ENCODE measurements around the gene MYF6.

Gene MYF6

DNA sequence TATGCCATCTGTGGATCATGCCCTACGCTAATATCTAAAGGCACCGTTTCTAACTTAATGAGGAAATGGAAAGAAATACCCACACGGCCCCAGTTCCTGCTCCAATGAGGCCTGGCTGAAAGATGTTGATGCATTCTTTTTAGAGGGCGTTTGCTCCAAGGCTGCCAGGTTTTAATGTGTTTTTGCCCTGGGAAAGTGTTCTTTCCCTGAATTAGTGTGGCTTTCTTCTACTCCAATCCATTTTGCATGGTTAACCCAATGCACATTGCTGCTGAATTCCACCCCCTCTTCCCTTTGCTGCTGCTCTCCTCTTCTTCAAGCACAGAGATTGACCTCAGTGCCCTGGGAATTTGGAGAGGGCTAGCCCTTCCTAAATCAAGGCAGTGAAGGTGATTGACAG is 10.4 kb downstream of the MYF6 start:
- no peaks in the 10 kb centered on the region for H3K9me3 ChIP-seq (ENCODE audit: control insufficient read depth, insufficient read depth, low read depth, low read length)
- POLR2A ChIA-PET, result no interaction called here
- CTCF ChIA-PET, result no interaction called here
- TF ChIP-seq ZNF184 (tag by site-specific recombination; IDR thresholded peaks at IDR 0.05) (no peak), ZNF624 (tag by site-specific recombination; IDR thresholded peaks at IDR 0.05) (no peak), ZNF335 (tag by site-specific recombination; conservative IDR thresholded peaks at IDR 0.05) (no peak), ZNF707 (tag by site-specific recombination; IDR thresholded peaks at IDR 0.05) (no peak), ZNF837 (tag by site-specific recombination; IDR thresholded peaks at IDR 0.05) (no peak), ZNF571 (tag by site-specific recombination; IDR thresholded peaks at IDR 0.05) (no peak), ZNF121 (tag by site-specific recombination; IDR thresholded peaks at IDR 0.05) (no peak), ZNF394 (tag by site-specific recombination; IDR thresholded peaks at IDR 0.05; ENCODE audit: borderline replicate concordance) (no peak), KLF9 (tag by site-specific recombination; IDR thresholded peaks at IDR 0.05; ENCODE audit: low read depth) (no peak), SETDB1 (IDR thresholded peaks at IDR 0.05; ENCODE audit: insufficient read length, low read length) (no peak), SP2 (tag by site-specific recombination; IDR thresholded peaks at IDR 0.05) (no peak), EGR2 (tag by site-specific recombination; IDR thresholded peaks at IDR 0.05; ENCODE audit: low read depth) (no peak)
- TF ChIP-seq, protein P1, sequence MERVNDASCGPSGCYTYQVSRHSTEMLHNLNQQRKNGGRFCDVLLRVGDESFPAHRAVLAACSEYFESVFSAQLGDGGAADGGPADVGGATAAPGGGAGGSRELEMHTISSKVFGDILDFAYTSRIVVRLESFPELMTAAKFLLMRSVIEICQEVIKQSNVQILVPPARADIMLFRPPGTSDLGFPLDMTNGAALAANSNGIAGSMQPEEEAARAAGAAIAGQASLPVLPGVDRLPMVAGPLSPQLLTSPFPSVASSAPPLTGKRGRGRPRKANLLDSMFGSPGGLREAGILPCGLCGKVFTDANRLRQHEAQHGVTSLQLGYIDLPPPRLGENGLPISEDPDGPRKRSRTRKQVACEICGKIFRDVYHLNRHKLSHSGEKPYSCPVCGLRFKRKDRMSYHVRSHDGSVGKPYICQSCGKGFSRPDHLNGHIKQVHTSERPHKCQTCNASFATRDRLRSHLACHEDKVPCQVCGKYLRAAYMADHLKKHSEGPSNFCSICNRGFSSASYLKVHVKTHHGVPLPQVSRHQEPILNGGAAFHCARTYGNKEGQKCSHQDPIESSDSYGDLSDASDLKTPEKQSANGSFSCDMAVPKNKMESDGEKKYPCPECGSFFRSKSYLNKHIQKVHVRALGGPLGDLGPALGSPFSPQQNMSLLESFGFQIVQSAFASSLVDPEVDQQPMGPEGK (tag by site-specific recombination; IDR thresholded peaks at IDR 0.05), result no peak
- TF ChIP-seq, protein P2, sequence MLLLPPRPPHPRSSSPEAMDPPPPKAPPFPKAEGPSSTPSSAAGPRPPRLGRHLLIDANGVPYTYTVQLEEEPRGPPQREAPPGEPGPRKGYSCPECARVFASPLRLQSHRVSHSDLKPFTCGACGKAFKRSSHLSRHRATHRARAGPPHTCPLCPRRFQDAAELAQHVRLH (tag by site-specific recombination; IDR thresholded peaks at IDR 0.05), result no peak
- TF ChIP-seq, protein P3, sequence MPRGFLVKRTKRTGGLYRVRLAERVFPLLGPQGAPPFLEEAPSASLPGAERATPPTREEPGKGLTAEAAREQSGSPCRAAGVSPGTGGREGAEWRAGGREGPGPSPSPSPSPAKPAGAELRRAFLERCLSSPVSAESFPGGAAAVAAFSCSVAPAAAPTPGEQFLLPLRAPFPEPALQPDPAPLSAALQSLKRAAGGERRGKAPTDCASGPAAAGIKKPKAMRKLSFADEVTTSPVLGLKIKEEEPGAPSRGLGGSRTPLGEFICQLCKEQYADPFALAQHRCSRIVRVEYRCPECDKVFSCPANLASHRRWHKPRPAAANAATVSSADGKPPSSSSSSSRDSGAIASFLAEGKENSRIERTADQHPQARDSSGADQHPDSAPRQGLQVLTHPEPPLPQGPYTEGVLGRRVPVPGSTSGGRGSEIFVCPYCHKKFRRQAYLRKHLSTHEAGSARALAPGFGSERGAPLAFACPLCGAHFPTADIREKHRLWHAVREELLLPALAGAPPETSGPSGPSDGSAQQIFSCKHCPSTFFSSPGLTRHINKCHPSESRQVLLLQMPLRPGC (tag by site-specific recombination; IDR thresholded peaks at IDR 0.05), result no peak
- TF ChIP-seq, protein P4, sequence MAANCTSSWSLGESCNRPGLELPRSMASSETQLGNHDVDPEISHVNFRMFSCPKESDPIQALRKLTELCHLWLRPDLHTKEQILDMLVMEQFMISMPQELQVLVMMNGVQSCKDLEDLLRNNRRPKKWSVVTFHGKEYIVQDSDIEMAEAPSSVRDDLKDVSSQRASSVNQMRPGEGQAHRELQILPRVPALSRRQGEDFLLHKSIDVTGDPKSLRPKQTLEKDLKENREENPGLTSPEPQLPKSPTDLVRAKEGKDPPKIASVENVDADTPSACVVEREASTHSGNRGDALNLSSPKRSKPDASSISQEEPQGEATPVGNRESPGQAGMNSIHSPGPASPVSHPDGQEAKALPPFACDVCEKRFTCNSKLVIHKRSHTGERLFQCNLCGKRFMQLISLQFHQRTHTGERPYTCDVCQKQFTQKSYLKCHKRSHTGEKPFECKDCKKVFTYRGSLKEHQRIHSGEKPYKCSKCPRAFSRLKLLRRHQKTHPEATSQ (tag by site-specific recombination; IDR thresholded peaks at IDR 0.05), result no peak
- H3K4me3 ChIP-seq (ENCODE audit: low read depth, low read length), result no peak overlapping the region
- H3K36me3 ChIP-seq (ENCODE audit: control insufficient read depth in 2 of 2, insufficient read depth in 1 of 2, low read length in 2 of 2), result no peaks in the 10 kb centered on the region
- H3K4me1 ChIP-seq (ENCODE audit: control insufficient read depth, insufficient read depth, low read length), result no peaks in the 10 kb centered on the region
- no peak overlapping the region for H3K27ac ChIP-seq (ENCODE audit: extremely low read depth, low read depth, low read length)

DNA sequence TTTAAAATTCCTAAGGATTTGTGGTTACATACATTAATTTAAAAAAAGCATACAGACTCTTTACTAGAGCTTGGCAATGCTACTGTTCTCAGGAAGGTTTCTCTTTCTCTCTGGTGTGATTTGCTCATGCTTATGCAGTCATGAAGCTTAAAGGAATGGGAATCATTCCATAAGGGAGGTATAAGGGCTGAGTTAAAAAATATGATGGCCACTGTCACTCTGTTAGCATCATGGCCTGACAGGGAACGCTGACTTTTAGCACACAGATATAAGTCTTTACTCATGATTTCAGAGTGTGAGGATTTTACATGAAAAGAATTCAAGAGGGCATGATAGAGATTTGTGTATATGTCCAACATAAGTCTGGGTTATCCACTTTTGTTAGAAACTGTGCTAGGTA is 13.1 kb downstream of the MYF6 start:
- Histone ChIP-seq H3K4me1 (ENCODE audit: control insufficient read depth, insufficient read depth, low read length) (no peaks in the 10 kb centered on the region), H3K4me3 (ENCODE audit: low read depth, low read length) (no peak overlapping the region), H3K27ac (ENCODE audit: extremely low read depth, low read depth, low read length) (no peak overlapping the region), H3K9me3 (ENCODE audit: control insufficient read depth, insufficient read depth, low read depth, low read length) (no peaks in the 10 kb centered on the region), H3K36me3 (ENCODE audit: control insufficient read depth in 2 of 2, insufficient read depth in 1 of 2, low read length in 2 of 2) (no peaks in the 10 kb centered on the region)
- ChIA-PET POLR2A (no interaction called here), CTCF (interaction anchor here (0.7 kb wide), 1 partner anchor 10 kb away, joined by 3 read pairs; no protein-coding TSS in a partner anchor)
- TF ChIP-seq, protein P1 (tag by site-specific recombination; IDR thresholded peaks at IDR 0.05), result no peak
- no peak for TF ChIP-seq ZNF585B (tag by site-specific recombination; IDR thresholded peaks at IDR 0.05)
- TF ChIP-seq, protein P5, sequence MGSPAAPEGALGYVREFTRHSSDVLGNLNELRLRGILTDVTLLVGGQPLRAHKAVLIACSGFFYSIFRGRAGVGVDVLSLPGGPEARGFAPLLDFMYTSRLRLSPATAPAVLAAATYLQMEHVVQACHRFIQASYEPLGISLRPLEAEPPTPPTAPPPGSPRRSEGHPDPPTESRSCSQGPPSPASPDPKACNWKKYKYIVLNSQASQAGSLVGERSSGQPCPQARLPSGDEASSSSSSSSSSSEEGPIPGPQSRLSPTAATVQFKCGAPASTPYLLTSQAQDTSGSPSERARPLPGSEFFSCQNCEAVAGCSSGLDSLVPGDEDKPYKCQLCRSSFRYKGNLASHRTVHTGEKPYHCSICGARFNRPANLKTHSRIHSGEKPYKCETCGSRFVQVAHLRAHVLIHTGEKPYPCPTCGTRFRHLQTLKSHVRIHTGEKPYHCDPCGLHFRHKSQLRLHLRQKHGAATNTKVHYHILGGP (tag by site-specific recombination; IDR thresholded peaks at IDR 0.05), result no peak
- no peak for TF ChIP-seq ZNF211 (tag by site-specific recombination; IDR thresholded peaks at IDR 0.05; ENCODE audit: low read depth)
- no peak for TF ChIP-seq ZNF184 (tag by site-specific recombination; IDR thresholded peaks at IDR 0.05)
- TF ChIP-seq ZNF10 (tag by site-specific recombination; IDR thresholded peaks at IDR 0.05), result no peak

Data from HEK293 (cell line).